ENCODE results near the gene LRCH2.

- TF ChIP-seq, protein P1, sequence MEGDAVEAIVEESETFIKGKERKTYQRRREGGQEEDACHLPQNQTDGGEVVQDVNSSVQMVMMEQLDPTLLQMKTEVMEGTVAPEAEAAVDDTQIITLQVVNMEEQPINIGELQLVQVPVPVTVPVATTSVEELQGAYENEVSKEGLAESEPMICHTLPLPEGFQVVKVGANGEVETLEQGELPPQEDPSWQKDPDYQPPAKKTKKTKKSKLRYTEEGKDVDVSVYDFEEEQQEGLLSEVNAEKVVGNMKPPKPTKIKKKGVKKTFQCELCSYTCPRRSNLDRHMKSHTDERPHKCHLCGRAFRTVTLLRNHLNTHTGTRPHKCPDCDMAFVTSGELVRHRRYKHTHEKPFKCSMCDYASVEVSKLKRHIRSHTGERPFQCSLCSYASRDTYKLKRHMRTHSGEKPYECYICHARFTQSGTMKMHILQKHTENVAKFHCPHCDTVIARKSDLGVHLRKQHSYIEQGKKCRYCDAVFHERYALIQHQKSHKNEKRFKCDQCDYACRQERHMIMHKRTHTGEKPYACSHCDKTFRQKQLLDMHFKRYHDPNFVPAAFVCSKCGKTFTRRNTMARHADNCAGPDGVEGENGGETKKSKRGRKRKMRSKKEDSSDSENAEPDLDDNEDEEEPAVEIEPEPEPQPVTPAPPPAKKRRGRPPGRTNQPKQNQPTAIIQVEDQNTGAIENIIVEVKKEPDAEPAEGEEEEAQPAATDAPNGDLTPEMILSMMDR (IDR thresholded peaks at IDR 0.05), result no peak
- no peak for TF ChIP-seq POLR2A (IDR thresholded peaks at IDR 0.05)
- no peak for TF ChIP-seq EP300 (IDR thresholded peaks at IDR 0.05)
- no peak for TF ChIP-seq POLR2AphosphoS5 (IDR thresholded peaks at IDR 0.05)
Observed at GRCh38 chrX:115068896-115069295, 165.0 kb downstream of the LRCH2 start.

Measured in stomach (tissue), 4 donors.